Mammary epithelial cell (primary cell): Measurements from ENCODE around the gene ASB4.
"Not testable (repeated sequence)": the region's sequence is repeated elsewhere in the genome, so short reads cannot be mapped to it uniquely, and the experiment has no call there.

Experiments
- CTCF ChIP-seq, 2 donors: IDR thresholded peaks in 1 of 2; conservative IDR thresholded peaks in 1 of 2; 2 replicates each; pipeline ENCODE4 v1.5.1; 2011 to 2012; ENCODE audit warnings: inconsistent platforms in 2 of 2, low read length in 2 of 2, mild to moderate bottlenecking in 2 of 2, control low read depth in 1 of 2, low read depth in 1 of 2; ENCODE audit not compliant: insufficient read depth in 1 of 2; ENCODE audit errors: extremely low read depth in 1 of 2
- EZH2 ChIP-seq: IDR thresholded peaks from 2 replicates; pipeline ENCODE4 v1.6.1; 2012; ENCODE audit warnings: low read length, inconsistent platforms, borderline replicate concordance

GRCh38 chr7:95504132-95504588 lies 18.4 kb downstream of the ASB4 start:
- TF ChIP-seq EZH2; CTCF (conservative IDR thresholded peaks at IDR 0.05 in 1 of 2, IDR thresholded peaks at IDR 0.05 in 1 of 2; ENCODE audit: extremely low read depth in 1 of 2, insufficient read depth in 1 of 2, low read depth in 1 of 2, low read length in 2 of 2): not testable (repeated sequence)
